ENCODE data around the gene NTM. TPM values are rescaled to one million over a fixed set of nuclear protein-coding genes. Genes with fewer than 3 reads are reported as not detected.

Gene NTM
- total RNA-seq, 1 donor from 2014 or later: not detected

DNA sequence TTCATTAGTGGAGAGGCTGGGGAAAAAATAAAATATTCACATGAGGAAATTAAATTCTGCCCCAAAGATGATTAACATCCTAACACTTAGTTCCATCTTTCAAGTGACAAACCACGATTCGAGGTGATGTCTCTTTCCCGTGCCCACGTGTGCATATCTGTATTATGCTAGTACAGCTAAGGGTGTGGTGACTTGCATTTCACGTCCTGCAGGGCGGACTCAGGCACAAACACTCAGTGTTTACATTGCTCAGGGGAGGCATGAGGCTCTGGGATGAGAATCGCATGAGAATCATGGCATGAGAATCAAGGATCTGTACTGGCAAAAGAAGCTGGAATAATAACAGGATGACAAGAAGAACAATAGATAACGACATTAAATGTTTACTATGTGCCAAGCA, 179.4 kb downstream of the NTM start:
- DNase-seq (ENCODE audit: low read depth in 2 of 2): no peak

DNA sequence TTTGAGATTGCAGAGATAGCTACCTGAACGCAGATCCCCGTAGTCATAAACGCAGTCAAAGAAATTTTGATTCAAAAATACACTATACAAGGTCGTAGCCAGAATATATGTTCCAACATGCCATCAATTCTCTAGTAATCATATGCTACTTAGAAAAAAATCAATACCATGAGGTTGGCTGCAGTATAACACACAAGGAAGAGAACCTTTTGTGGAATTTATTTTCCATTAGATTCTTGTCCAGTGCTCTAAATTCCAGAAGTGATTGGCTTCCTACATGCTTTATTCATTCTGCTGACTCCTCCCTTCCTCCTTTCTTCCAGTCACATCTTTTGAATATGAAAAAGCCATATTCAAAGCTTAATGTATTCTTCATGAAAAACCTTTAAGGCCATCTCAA, 189.9 kb downstream of the NTM start:
- no peak for DNase-seq (ENCODE audit: low read depth in 2 of 2)

- no peak for DNase-seq (ENCODE audit: low read depth in 2 of 2)
These were observed 191.1 kb downstream of the NTM start for GRCh38 chr11:131561501-131561900.

DNA sequence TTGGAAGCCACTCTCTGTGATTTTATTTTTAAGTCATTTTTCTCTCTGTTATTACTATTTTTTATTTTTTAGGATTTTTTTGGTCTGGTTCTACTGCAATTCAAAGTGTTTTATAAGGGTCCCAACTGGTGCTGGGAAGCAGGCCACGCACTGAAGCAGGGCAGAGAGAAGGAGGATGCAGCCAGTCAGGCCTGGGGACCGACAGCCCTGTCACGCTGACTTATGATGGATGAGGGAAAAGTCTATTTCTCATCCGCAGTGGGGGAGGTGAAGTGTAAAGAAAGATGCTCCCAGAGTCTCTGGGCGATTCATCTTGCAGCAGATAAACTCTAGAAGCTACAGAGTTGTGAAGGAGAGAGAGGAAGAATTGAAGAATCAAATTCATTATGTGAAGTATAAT, 191.6 kb downstream of the NTM start:
- DNase-seq (ENCODE audit: low read depth in 2 of 2): no peak

DNA sequence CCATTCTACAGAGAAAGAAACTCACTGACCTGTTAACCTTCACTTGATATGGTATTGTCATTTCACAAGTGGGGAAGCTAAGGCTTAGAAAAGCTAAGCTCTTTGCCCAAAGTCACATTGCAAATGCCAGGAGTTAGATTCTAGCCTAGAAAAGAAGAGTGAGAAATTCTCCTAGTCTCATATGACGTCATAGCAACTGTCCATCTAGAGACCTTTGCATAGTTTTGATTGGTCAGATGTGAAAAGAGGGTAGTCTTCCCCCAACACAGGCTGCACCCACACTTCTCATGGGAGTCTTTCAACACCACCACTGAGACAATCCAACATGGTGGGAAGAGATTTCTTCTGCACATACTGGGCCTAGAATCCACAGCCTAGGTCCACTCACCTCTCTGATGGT, 197.9 kb downstream of the NTM start:
- no peak for DNase-seq (ENCODE audit: low read depth in 2 of 2)

- DNase-seq (ENCODE audit: low read depth in 2 of 2): no peak
These were observed 201.2 kb downstream of the NTM start for GRCh38 chr11:131571571-131571970.

DNA sequence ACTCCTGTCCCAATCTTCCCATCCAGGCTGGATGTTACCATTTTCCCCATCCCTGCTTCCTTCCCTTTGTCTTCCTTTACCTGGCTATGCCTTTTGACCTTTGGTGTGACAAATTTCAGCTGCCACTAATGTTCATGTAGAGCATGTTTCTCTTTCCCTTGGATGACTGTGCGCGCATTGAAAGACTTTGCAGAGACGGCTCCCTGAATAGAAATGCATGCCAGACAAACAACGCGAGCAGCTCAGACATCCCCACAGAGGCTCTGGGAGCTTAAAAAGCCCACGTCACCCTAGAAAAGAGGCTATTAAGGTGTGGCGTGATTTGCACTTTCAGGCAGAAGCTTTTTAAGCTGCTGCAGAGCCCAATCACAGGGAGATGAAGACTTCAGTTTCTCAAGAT, 202.0 kb downstream of the NTM start:
- no peak for DNase-seq (ENCODE audit: low read depth in 2 of 2)

GRCh38 chr11:131579932-131580387, 209.5 kb downstream of the NTM start:
- DNase-seq (ENCODE audit: low read depth in 2 of 2): peak in 1 of 2 donors; percentile 11

- no peak for DNase-seq (ENCODE audit: low read depth in 2 of 2)
These were observed 210.1 kb downstream of the NTM start for GRCh38 chr11:131580476-131580875.

- no peak for DNase-seq (ENCODE audit: low read depth in 2 of 2)
These were observed 210.6 kb downstream of the NTM start for GRCh38 chr11:131581046-131581445.

- DNase-seq (ENCODE audit: low read depth in 2 of 2): no peak
These were observed 211.7 kb downstream of the NTM start for GRCh38 chr11:131582021-131582525.

- no peak for DNase-seq (ENCODE audit: low read depth in 2 of 2)
These were observed 213.0 kb downstream of the NTM start for GRCh38 chr11:131583421-131583820.

DNA sequence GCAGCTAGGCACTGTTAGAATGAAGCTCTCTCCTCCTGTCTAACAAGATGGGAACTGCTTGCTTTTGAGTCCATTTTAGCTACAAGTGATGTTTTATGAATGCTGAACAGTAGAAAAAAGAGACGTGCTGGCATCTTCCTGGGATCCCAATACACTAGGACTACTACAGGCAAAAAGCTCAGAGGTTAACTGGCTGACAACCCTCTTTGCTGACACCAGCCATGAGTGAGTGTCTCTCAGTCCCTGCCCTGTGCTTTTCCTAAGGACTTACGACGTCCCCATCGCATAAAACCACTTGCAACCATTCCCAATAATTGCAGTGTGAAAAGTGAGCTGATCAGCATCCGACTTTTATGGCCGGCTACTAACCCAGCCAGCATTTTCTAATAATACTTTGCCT, 213.5 kb downstream of the NTM start:
- no peak for DNase-seq (ENCODE audit: low read depth in 2 of 2)

DNA sequence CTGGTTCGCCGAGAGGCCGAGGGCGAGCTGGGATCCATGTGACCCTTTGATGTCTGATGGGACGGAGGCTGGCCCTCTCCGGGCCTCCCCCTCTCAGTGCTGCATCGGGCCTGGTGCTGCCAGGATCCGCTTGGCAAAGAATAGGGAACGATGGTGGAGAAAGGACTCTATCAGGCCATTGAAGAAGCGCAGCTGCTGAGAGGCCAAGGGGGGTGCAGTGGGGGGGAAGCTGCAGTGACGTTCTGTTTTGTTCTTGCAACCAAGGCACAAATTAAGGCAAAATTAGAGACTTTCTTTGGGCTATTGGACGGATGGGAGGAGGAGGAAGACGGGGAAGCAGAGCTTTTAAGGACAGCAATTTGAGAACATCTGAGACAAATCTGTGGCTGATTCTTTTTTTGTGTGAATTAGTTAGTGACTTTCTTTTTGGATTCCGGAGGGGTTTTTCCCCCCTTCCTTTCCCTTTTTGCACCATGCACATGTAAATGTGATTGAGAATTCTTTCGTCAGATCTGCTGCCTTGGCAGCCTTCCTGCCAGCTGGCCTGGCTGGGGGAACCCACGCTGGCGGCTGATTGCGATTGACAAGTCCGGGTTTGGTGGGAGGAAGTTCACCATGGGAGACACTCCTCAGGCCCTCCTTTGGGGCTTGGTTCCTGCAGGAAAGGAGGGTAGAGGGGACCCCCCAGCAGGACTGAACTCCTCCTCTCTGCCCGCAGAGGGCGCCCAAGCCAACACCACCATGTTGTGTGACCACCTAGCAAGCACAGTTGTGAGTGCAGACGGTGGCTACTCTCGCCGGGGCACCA, 214.6 kb downstream of the NTM start:
- no peak for DNase-seq (ENCODE audit: low read depth in 2 of 2)

DNA sequence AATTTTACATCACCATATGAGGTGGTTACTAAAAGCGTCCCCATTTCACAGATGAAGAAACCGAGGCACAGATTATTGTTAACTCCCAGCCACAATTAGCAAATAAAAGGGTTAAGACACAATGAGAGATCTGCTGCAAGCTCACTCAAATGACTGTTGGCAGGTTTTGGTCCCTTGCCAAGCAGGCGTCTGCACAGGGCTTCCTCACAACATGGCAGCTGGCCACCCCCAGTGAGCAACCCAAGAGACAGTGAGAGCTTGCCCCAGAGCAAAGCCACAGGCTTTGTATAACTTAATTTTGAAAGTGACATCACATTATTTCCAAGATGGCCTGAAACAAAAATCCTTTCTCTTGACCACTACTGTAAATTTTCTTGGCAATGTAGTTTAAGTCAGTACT, 217.6 kb downstream of the NTM start:
- no peak for DNase-seq (ENCODE audit: low read depth in 2 of 2)

GRCh38 chr11:131591051-131591461, 220.6 kb downstream of the NTM start:
- no peak for DNase-seq (ENCODE audit: low read depth in 2 of 2)

DNA sequence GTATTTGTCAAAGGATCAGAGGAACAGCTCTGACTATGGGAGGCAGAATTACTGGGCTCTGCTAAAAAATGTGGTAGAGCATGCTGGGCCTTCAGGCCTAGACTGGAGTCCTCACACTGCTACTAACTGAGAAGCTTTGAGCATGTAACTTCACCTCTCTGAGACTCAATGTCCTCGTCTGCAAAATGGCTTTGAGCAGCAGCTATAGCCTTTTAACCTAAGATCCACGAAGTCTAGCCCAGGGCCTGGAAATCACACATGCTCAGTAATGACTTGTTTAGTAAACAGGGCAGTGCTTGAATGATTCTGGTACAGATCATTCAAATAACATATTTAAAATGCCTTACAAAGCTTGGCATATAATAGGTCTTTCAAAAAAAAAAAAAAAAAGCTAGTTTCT, 221.7 kb downstream of the NTM start:
- no peak for DNase-seq (ENCODE audit: low read depth in 2 of 2)

DNA sequence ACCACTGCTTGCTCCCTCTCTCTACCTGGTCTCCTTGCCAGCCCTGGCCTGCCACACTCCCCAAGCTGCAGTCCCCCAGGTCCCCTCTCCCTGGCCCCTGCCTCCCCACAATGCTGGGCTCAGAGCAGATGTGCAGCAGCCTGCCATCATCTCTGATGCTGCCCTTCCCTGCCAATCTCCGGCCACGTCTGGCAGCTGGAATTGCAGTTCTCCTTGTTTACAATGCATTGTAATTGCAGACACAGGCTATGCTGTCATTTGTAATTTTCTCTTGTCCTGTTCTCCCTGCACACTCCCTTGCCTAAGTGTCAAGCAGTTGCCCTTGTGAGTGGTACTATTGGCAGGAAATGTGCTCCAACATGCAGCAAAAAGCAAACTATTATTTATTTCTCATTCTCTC, 222.3 kb downstream of the NTM start:
- DNase-seq (ENCODE audit: low read depth in 2 of 2): no peak

DNA sequence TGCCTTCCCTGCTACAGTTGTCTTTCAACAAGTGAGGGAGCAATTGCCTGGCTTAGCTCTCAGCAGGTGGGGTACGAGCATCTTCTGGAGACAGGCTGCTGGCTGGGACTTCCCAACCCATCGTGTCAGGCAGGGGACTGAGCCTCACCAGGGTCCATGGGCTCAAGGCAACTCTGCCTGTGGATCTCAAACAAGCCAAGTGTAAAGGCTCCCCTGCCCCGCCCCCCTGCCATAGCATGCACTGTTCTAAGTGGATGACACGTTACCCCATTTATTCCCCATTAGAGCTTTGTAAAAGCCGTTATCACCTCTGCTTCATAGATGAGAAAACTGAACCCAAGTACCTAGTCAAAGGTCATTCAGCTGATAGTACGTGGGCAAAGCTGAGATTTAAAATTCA, 222.9 kb downstream of the NTM start:
- no peak for DNase-seq (ENCODE audit: low read depth in 2 of 2)

- no peak for DNase-seq (ENCODE audit: low read depth in 2 of 2)
These were observed 225.4 kb downstream of the NTM start for GRCh38 chr11:131595797-131596196.

GRCh38 chr11:131597890-131598289, 227.5 kb downstream of the NTM start:
- no peak for DNase-seq (ENCODE audit: low read depth in 2 of 2)

GRCh38 chr11:131598305-131598704, 227.9 kb downstream of the NTM start:
- DNase-seq (ENCODE audit: low read depth in 2 of 2): no peak

- DNase-seq (ENCODE audit: low read depth in 2 of 2): no peak
These were observed 228.9 kb downstream of the NTM start for GRCh38 chr11:131599285-131599684.

Data from lung microvascular endothelial cell (primary cell).